H1 (cell line): ENCODE measurements around the gene FJX1. TPM values are rescaled to one million over a fixed set of nuclear protein-coding genes. Genes with fewer than 3 reads are reported as not detected.

Source experiments
- ASH2L ChIP-seq: fragments of 200-600, 300-600 bp; sonication (generic); IDR thresholded peaks from one replicate; pipeline ENCODE4 v1.7.1; 2017; ENCODE audit warnings: low read length
- CREB1 ChIP-seq: IDR thresholded peaks from 2 replicates; pipeline ENCODE4 v1.6.1; 2012; ENCODE audit warnings: inconsistent platforms
- CTBP2 ChIP-seq: IDR thresholded peaks from 2 replicates; pipeline ENCODE4 v1.7.0; 2011; ENCODE audit warnings: borderline replicate concordance, mild to moderate bottlenecking, moderate library complexity, mixed read lengths, low read length; ENCODE audit not compliant: insufficient read depth, insufficient read length
- EP300 ChIP-seq, 2 experiments: IDR thresholded peaks; 1 replicate in 1 of 2; 2 replicates in 1 of 2; pipeline ENCODE4 v1.6.1; 2011 to 2012; ENCODE audit warnings: low read depth in 2 of 2, low read length in 2 of 2, mild to moderate bottlenecking in 2 of 2, borderline replicate concordance in 1 of 2, inconsistent platforms in 1 of 2, moderate library complexity in 1 of 2
- HDAC2 ChIP-seq, 2 experiments: fragments of 300-600 bp in 1 of 2; sonication (generic) in 1 of 2; IDR thresholded peaks; 2 replicates each; pipeline ENCODE4 v1.6.1; 2011 to 2012; ENCODE audit warnings: low read depth in 2 of 2, low read length in 2 of 2, mild to moderate bottlenecking in 2 of 2, moderate library complexity in 2 of 2, borderline replicate concordance in 1 of 2, inconsistent platforms in 1 of 2
- HDAC6 ChIP-seq: IDR thresholded peaks from one replicate; pipeline ENCODE4 v1.7.1; 2012; ENCODE audit warnings: low read depth, mild to moderate bottlenecking, inconsistent platforms, low read length, moderate library complexity
- JUND ChIP-seq: IDR thresholded peaks from 2 replicates; pipeline ENCODE4 v1.6.1; 2011; ENCODE audit warnings: mild to moderate bottlenecking, improper control_type of control experiment, low read length
- MAFK ChIP-seq: IDR thresholded peaks from 2 replicates; pipeline ENCODE4 v1.6.1; 2012; ENCODE audit warnings: low read depth, mild to moderate bottlenecking, improper control_type of control experiment, low read length
- PHF8 ChIP-seq: fragments of 200-600 bp; sonication (generic); conservative IDR thresholded peaks from 2 replicates; pipeline ENCODE4 v1.7.1; 2012; ENCODE audit warnings: low read depth, mild to moderate bottlenecking, inconsistent platforms, low read length, moderate library complexity
- POLR2A ChIP-seq, 2 experiments: IDR thresholded peaks; 1 replicate in 1 of 2; 2 replicates in 1 of 2; pipeline ENCODE4 v1.6.1; 2011; ENCODE audit warnings: low read depth in 2 of 2, low read length in 2 of 2, mild to moderate bottlenecking in 2 of 2; ENCODE audit errors: control extremely low read depth in 1 of 2
- RFX5 ChIP-seq: IDR thresholded peaks from 2 replicates; pipeline ENCODE4 v1.6.1; 2011; ENCODE audit warnings: low read depth, low read length, improper control_type of control experiment, borderline replicate concordance
- SAP30 ChIP-seq: fragments of 300-600 bp; sonication (generic); IDR thresholded peaks from 2 replicates; pipeline ENCODE4 v1.7.1; 2012; ENCODE audit warnings: low read length, moderate library complexity, mild to moderate bottlenecking, inconsistent platforms; ENCODE audit not compliant: insufficient read depth, insufficient replicate concordance
- SP1 ChIP-seq: IDR thresholded peaks from 2 replicates; pipeline ENCODE4 v1.6.1; 2011; ENCODE audit warnings: low read depth, low read length
- SP4 ChIP-seq: IDR thresholded peaks from 2 replicates; pipeline ENCODE4 v1.6.1; 2012; ENCODE audit warnings: low read length, inconsistent platforms
- TAF1 ChIP-seq: IDR thresholded peaks from 2 replicates; pipeline ENCODE4 v1.6.1; 2011; ENCODE audit warnings: mild to moderate bottlenecking, low read depth, low read length
- TCF12 ChIP-seq: IDR thresholded peaks from 2 replicates; pipeline ENCODE4 v1.6.1; 2011; ENCODE audit warnings: low read depth, mild to moderate bottlenecking, low read length
- ZNF274 ChIP-seq: IDR thresholded peaks from 2 replicates; pipeline ENCODE4 v1.7.0; 2012; ENCODE audit warnings: low read length, borderline replicate concordance; ENCODE audit errors: extremely low read depth
- polyA plus RNA-seq, 7 experiments: library from polyadenylated mRNA; depleted of rRNA in 3 of 7; stranded (reverse) in 5 of 7; unstranded in 2 of 7; fragments of >200 nt in 5 of 7; fragments of 200-250 nt in 2 of 7; gene quantifications; 1 replicate in 5 of 7; 2 replicates in 1 of 7; 4 replicates in 1 of 7; pipeline versions ENCODE4 v1.2.1 to v1.2.3, GENCODE V29; 2011 to 2013; ENCODE audit warnings: missing spikeins in 2 of 7, mixed read lengths in 2 of 7
- total RNA-seq: library from RNA; stranded (reverse); fragmentation: NEBNext Ultra II Directional; extraction: Animal tissue kit (Norgen Biotek cat#: 25700); gene quantifications from 2 replicates; pipeline ENCODE4 v1.2.1, GENCODE V29; 2021
- TF ChIP-seq, protein P1 (sequence below): IDR thresholded peaks from 2 replicates; pipeline ENCODE4 v1.6.1; 2012; ENCODE audit warnings: inconsistent platforms
- TF ChIP-seq, protein P2 (sequence below): IDR thresholded peaks from 2 replicates; pipeline ENCODE4 v1.6.1; 2012; ENCODE audit warnings: low read length, inconsistent platforms
- TF ChIP-seq, protein P3 (sequence below): IDR thresholded peaks from 2 replicates; pipeline ENCODE4 v1.6.1; 2012; ENCODE audit warnings: inconsistent platforms
- TF ChIP-seq, protein P4 (sequence below): IDR thresholded peaks from 2 replicates; pipeline ENCODE4 v1.6.1; 2011; ENCODE audit warnings: low read depth, mild to moderate bottlenecking, low read length; ENCODE audit not compliant: insufficient read depth

The FJX1 gene
- total and polyA plus RNA-seq, 2 of the 8 experiments (the other 6 are each of a cell fraction or from before 2014, with no cell fraction given): 6.3 to 13.3 TPM

DNA sequence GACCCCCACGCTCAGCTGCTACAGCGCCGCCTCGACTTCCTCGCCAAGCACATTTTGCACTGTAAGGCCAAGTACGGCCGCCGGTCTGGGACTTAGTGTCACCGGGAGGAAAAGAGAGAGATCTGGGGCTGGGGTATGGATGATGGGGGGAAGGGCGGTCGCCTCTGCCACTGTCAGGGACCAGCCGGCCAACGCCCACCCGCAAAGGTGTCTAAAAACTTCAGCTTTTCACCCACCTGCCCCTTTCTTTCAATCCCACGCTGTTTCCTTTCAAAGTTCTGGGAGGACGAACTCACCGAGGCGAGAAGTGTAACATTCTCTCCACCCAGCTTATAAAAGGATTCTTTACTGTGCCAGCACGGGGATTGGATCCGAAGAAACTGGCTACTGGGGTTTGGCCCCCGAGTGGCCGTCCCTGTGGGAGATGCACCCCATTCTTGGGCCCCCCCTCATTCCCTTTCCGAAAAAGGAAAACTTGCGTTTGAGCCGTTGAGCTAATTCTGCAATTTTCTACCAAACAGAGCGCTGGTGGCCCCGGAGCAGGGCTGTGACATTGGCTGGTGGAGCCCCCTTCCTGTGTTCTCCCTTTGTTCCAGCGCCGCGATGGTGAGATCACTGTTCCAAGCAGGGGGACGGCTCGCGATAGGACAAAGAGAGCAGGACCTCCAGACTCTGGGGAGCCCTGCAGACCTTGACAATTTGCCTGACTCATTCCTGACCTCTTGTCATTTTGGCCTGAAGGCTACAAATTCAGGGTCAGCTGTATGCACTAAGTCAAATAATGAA, 1.8 kb downstream of the FJX1 start (continued):
- TF ChIP-seq, protein P1, sequence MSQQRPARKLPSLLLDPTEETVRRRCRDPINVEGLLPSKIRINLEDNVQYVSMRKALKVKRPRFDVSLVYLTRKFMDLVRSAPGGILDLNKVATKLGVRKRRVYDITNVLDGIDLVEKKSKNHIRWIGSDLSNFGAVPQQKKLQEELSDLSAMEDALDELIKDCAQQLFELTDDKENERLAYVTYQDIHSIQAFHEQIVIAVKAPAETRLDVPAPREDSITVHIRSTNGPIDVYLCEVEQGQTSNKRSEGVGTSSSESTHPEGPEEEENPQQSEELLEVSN: no peak
- TF ChIP-seq JUND (no peak), ASH2L (peak; percentile 13), EP300 (IDR thresholded peaks at IDR 0.05; ENCODE audit: borderline replicate concordance in 1 of 2, low read depth in 2 of 2, low read length in 2 of 2) (no peak), RFX5 (no peak), HDAC6 (no peak), TAF1 (no peak), PHF8 (0 out of 2 replicates have a peak, but pooled peaks have one; percentile 11), HDAC2 (IDR thresholded peaks at IDR 0.05; ENCODE audit: borderline replicate concordance in 1 of 2, low read depth in 2 of 2, low read length in 2 of 2) (no peak), ZNF274 (no peak), MAFK (no peak), TCF12 (no peak), POLR2A (IDR thresholded peaks at IDR 0.05; ENCODE audit: control extremely low read depth in 1 of 2, low read depth in 2 of 2, low read length in 2 of 2) (no peak), SP4 (no peak), CTBP2 (no peak), SAP30 (no peak), CREB1 (no peak; the same call in 1 of the 2 replicates), SP1 (no peak)
- TF ChIP-seq, protein P2, sequence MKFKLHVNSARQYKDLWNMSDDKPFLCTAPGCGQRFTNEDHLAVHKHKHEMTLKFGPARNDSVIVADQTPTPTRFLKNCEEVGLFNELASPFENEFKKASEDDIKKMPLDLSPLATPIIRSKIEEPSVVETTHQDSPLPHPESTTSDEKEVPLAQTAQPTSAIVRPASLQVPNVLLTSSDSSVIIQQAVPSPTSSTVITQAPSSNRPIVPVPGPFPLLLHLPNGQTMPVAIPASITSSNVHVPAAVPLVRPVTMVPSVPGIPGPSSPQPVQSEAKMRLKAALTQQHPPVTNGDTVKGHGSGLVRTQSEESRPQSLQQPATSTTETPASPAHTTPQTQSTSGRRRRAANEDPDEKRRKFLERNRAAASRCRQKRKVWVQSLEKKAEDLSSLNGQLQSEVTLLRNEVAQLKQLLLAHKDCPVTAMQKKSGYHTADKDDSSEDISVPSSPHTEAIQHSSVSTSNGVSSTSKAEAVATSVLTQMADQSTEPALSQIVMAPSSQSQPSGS: peak; percentile 76; the same call in 1 of the 2 replicates
- TF ChIP-seq, protein P3, sequence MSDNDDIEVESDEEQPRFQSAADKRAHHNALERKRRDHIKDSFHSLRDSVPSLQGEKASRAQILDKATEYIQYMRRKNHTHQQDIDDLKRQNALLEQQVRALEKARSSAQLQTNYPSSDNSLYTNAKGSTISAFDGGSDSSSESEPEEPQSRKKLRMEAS: no peak
- TF ChIP-seq, protein P4, sequence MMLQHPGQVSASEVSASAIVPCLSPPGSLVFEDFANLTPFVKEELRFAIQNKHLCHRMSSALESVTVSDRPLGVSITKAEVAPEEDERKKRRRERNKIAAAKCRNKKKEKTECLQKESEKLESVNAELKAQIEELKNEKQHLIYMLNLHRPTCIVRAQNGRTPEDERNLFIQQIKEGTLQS: no peak
